ENCODE results near the gene PEMT. TPM values are rescaled to one million over a fixed set of nuclear protein-coding genes. Genes with fewer than 3 reads are reported as not detected.

Gene PEMT
- total and polyA plus RNA-seq, 2 of the 8 experiments (the other 6 are each of a cell fraction or from before 2014, with no cell fraction given): 42.0 to 118 TPM

DNA sequence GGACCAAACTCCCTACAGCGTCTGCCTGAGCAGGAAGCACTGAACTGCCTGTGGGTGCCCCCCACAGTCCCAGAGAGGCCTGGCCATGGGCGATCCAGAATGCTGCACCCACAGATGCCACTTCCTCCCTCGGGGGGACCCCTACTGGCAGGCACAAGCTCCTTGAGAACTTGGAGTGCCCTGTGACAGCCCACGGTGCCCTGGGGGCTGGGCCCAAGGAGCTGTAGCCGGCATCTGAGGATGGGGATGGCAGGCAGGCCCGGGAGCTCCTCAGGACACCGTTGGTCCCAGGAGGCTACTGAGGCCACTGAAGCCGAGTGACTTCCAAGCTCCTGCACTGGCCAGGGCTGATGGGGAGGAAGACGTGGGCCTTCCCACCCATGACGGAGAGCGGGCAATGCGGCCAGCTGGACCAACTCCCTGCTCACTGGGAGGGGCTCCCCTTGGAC is 80.2 kb downstream of the PEMT start:
- no peak overlapping the region for H2AFZ ChIP-seq (ENCODE audit: low read length)
- no peaks in the 10 kb centered on the region for H3K79me1 ChIP-seq (ENCODE audit: low read depth, low read length)
- no peak overlapping the region for H3K56ac ChIP-seq (replicated peaks; ENCODE audit: insufficient read length, low read depth, low read length)
- H3K4me1 ChIP-seq (replicated peaks in 1 of 4; ENCODE audit: control insufficient read depth in 3 of 4, insufficient read depth in 4 of 4, low read length in 3 of 4): peaks cover 4 to 21% (median 12%) of the 10 kb centered on the region in 4 experiments
- no peak overlapping the region for H3K4ac ChIP-seq (replicated peaks; ENCODE audit: insufficient read length, low read depth, low read length)
- no peak overlapping the region for H2BK12ac ChIP-seq (ENCODE audit: low read depth, low read length)
- H3K23ac ChIP-seq (ENCODE audit: insufficient read length): no peak overlapping the region
- H3K27ac ChIP-seq (ENCODE audit: low read depth, low read length): no peak overlapping the region
- H3K4me2 ChIP-seq (ENCODE audit: insufficient read depth in 1 of 2, low read depth in 2 of 2, low read length in 2 of 2): no peak overlapping the region
- no peak overlapping the region for H2BK15ac ChIP-seq (ENCODE audit: low read length)
- no peaks in the 10 kb centered on the region for H3K27me3 ChIP-seq (replicated peaks in 1 of 4; ENCODE audit: control insufficient read depth in 3 of 4, extremely low read depth in 1 of 4, insufficient read depth in 3 of 4, low read length in 3 of 4)
- CTCF ChIA-PET (ENCODE audit: partially characterized antibody): interaction anchor here (0.7 to 4.4 kb wide), 12 partner anchors 11 to 156 kb away, joined by 3 to 47 read pairs (median 4); partner anchors contain the start of gene RASD1
- no peak overlapping the region for H3K14ac ChIP-seq (ENCODE audit: insufficient read length)
- peak overlapping the region; percentile 14; the same call in 1 of the 2 replicates for H4K8ac ChIP-seq (ENCODE audit: extremely low read depth, insufficient read depth, low read length)
- no peaks in the 10 kb centered on the region for H3K9me3 ChIP-seq (ENCODE audit: insufficient read depth in 2 of 2, low read depth in 1 of 2, low read length in 1 of 2)
- no peak for FAIRE-seq
- no peak overlapping the region for H2BK120ac ChIP-seq (replicated peaks; ENCODE audit: low read depth, low read length)
- no peak overlapping the region for H2BK20ac ChIP-seq (ENCODE audit: low read length)
- H3K79me2 ChIP-seq (ENCODE audit: control insufficient read depth in 1 of 2, insufficient read depth in 2 of 2, low read length in 2 of 2): no peaks in the 10 kb centered on the region
- no peak for DNase-seq (ENCODE audit: low read depth in 1 of 2, low spot score in 2 of 2)
- H4K91ac ChIP-seq (replicated peaks; ENCODE audit: insufficient read length, low read length): no peak overlapping the region
- no peak overlapping the region for H3K9ac ChIP-seq (replicated peaks in 1 of 4; ENCODE audit: extremely low read depth in 1 of 4, low read depth in 3 of 4, low read length in 3 of 4)
- H3K4me3 ChIP-seq (ENCODE audit: extremely low read depth in 1 of 4, insufficient read depth in 2 of 4, low read depth in 3 of 4, low read length in 4 of 4): no peak overlapping the region
- H3K36me3 ChIP-seq (ENCODE audit: control insufficient read depth in 2 of 4, insufficient read depth in 4 of 4, low read length in 3 of 4): no peaks in the 10 kb centered on the region
- WGBS, 2 experiments (ENCODE audit: extremely low coverage in 1 of 2, insufficient coverage in 1 of 2, insufficient read length in 1 of 2, insufficient replicate concordance in 2 of 2, low coverage in 1 of 2, low lambda C conversion rate in 2 of 2, missing lambda C conversion rate in 1 of 2): 80% methylated on average over 8 of the region's 12 CpGs; no CpG with 5 or more reads in 1 of the 2 experiments
- no peak overlapping the region for H2AK5ac ChIP-seq (ENCODE audit: low read depth, low read length)
- peaks cover 0 to 2% of the 10 kb centered on the region in 2 experiments for H4K20me1 ChIP-seq (replicated peaks in 1 of 2; ENCODE audit: control insufficient read depth in 1 of 2, insufficient read depth in 2 of 2, low read length in 2 of 2)
- POLR2A ChIA-PET (ENCODE audit: partially characterized antibody): interaction anchor here (3.0 kb wide), 1 partner anchor 15 kb away, joined by 26 read pairs; the partner anchor contains the start of gene RASD1
- H2BK5ac ChIP-seq (ENCODE audit: low read depth, low read length): no peak overlapping the region
- no peak overlapping the region for H4K5ac ChIP-seq (ENCODE audit: insufficient read length, low read depth, low read length)
- no peak overlapping the region for H3K18ac ChIP-seq (ENCODE audit: extremely low read depth, low read length)
- H3K23me2 ChIP-seq (ENCODE audit: low read depth, low read length): peaks cover 2% of the 10 kb centered on the region; the same call in 1 of the 2 replicates
- TF ChIP-seq RNF2 (IDR thresholded peaks at IDR 0.05; ENCODE audit: borderline replicate concordance, low read depth, low read length, missing control alignments, poor library complexity, severe bottlenecking): no peak
- TF ChIP-seq MAFK (IDR thresholded peaks at IDR 0.05; ENCODE audit: low read depth, low read length): no peak
- no peak for TF ChIP-seq JUN (IDR thresholded peaks at IDR 0.05; ENCODE audit: low read depth, low read length)

Measured in H1 (cell line).